Hepatocyte (in vitro differentiated cells): ENCODE data around the gene TMEM167A.

Experiments
- CTCF ChIP-seq: fragments of 200-600 bp; sonication (generic); IDR thresholded peaks from 2 replicates; pipeline ENCODE4 v1.5.1; 2016; ENCODE audit warnings: antibody characterized with exemption, mild to moderate bottlenecking; ENCODE audit not compliant: poor library complexity
- EZH2 ChIP-seq: fragments of 200-600 bp; sonication (generic); IDR thresholded peaks from 2 replicates; pipeline ENCODE4 v1.6.1; 2016; ENCODE audit warnings: antibody characterized with exemption, mild to moderate bottlenecking, borderline replicate concordance

GRCh38 chr5:83006683-83007283, 70.4 kb downstream of the TMEM167A start:
- TF ChIP-seq CTCF, result no peak
- TF ChIP-seq EZH2, result no peak
